Esophagus muscularis mucosa (tissue), 4 donors: ENCODE results near the gene BCL6B. TPM values are rescaled to one million over a fixed set of nuclear protein-coding genes. Genes with fewer than 3 reads are reported as not detected.
A peak's percentile ranks its signal among the peaks of the same experiment; 100 is the strongest.

Source experiments
- DNase-seq: peaks from one replicate; pipeline ENCODE4 v3.0.0-alpha.2; 2017; ENCODE audit errors: extremely low spot score
- H3K27ac ChIP-seq, 4 donors: fragments of 200-600 bp; sonication (generic); replicated peaks in 1 of 4; 1 replicate in 3 of 4; 2 replicates in 1 of 4; pipeline ENCODE4 v1.5.1; 2016 to 2019; ENCODE audit warnings: mild to moderate bottlenecking in 1 of 4
- H3K27me3 ChIP-seq, 4 donors: fragments of 200-600 bp; sonication (generic); one replicate each; pipeline versions ENCODE4 v1.5.1 to v1.6.0; 2016 to 2019
- H3K36me3 ChIP-seq, 4 donors: fragments of 200-600 bp; sonication (generic); one replicate each; pipeline ENCODE4 v1.5.1; 2016 to 2019
- H3K4me1 ChIP-seq, 4 donors: fragments of 200-600 bp; sonication (generic); one replicate each; pipeline ENCODE4 v1.5.1; 2016 to 2019
- H3K4me3 ChIP-seq, 4 donors: fragments of 200-600 bp; sonication (generic); 1 replicate in 2 of 4; 2 replicates in 2 of 4; pipeline ENCODE4 v1.5.1; 2016 to 2019; ENCODE audit warnings: mild to moderate bottlenecking in 4 of 4, moderate library complexity in 1 of 4
- H3K9me3 ChIP-seq, 4 donors: fragments of 200-600 bp; sonication (generic); 1 replicate in 3 of 4; 2 replicates in 1 of 4; pipeline ENCODE4 v1.5.1; 2016 to 2019
- EP300 ChIP-seq: sonication (generic); formaldehyde crosslinking; IDR thresholded peaks from one replicate; pipeline ENCODE4 v1.6.1; 2017; ENCODE audit warnings: antibody characterized with exemption
- POLR2A ChIP-seq: fragments of 450-650 bp; IDR thresholded peaks from one replicate; pipeline ENCODE4 v1.6.1; 2017; ENCODE audit warnings: antibody characterized with exemption, moderate library complexity, mild to moderate bottlenecking, low read depth
- POLR2AphosphoS5 ChIP-seq, 2 donors: sonication (generic); formaldehyde crosslinking; IDR thresholded peaks; one replicate each; pipeline ENCODE4 v1.6.1; 2017; ENCODE audit warnings: antibody characterized with exemption in 2 of 2
- WGBS: methylation state at CpG from one replicate; pipeline ENCODE4 v1.1.5; 2018; 5-methylcytosine and 5-hydroxymethylcytosine counted together
- intact Hi-C: fragments of 100-400 bp; cut with DNase I; formaldehyde crosslinking; loops from one replicate; pipeline ENCODE4 v1.15.1; 2023
- total RNA-seq, 4 donors: library from RNA; depleted of rRNA; stranded (reverse); fragments of >200 nt; gene quantifications; one replicate each; pipeline versions ENCODE4 v1.1.0 to v1.2.1, GENCODE V29; 2016
- TF ChIP-seq, protein P1 (sequence below), 3 experiments: fragments of 200-600 bp in 2 of 3; fragments of 450-650 bp in 1 of 3; sonication (generic) in 2 of 3; IDR thresholded peaks; one replicate each; pipeline ENCODE4 v1.5.1; 2017 to 2019; ENCODE audit warnings: antibody characterized with exemption in 3 of 3, mild to moderate bottlenecking in 2 of 3, moderate library complexity in 1 of 3

BCL6B gene
- total RNA-seq, 4 donors from 2014 or later = 0.83 to 5.0 (median 3.2) TPM

GRCh38 chr17:6996256-6997011, 26.4 kb upstream of the BCL6B start:
- peaks cover 8 to 18% (median 16%) of the 10 kb centered on the region in 4 donors for H3K4me1 ChIP-seq
- no peak for TF ChIP-seq EP300
- TF ChIP-seq, protein P1, sequence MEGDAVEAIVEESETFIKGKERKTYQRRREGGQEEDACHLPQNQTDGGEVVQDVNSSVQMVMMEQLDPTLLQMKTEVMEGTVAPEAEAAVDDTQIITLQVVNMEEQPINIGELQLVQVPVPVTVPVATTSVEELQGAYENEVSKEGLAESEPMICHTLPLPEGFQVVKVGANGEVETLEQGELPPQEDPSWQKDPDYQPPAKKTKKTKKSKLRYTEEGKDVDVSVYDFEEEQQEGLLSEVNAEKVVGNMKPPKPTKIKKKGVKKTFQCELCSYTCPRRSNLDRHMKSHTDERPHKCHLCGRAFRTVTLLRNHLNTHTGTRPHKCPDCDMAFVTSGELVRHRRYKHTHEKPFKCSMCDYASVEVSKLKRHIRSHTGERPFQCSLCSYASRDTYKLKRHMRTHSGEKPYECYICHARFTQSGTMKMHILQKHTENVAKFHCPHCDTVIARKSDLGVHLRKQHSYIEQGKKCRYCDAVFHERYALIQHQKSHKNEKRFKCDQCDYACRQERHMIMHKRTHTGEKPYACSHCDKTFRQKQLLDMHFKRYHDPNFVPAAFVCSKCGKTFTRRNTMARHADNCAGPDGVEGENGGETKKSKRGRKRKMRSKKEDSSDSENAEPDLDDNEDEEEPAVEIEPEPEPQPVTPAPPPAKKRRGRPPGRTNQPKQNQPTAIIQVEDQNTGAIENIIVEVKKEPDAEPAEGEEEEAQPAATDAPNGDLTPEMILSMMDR (IDR thresholded peaks at IDR 0.05) = no peak
- TF ChIP-seq POLR2A = no peak
- no peak for TF ChIP-seq POLR2AphosphoS5 (IDR thresholded peaks at IDR 0.05)
- peaks cover 0 to 26% (median 0%) of the 10 kb centered on the region in 4 donors for H3K27me3 ChIP-seq
- H3K36me3 ChIP-seq = peaks cover 14 to 44% (median 36%) of the 10 kb centered on the region in 4 donors
- no peak overlapping the region for H3K27ac ChIP-seq
- H3K4me3 ChIP-seq = peak overlapping the region; percentile 43 to 55 (median 47)
- 69% methylated on average over 26 of the region's 58 CpGs for WGBS
- no peaks in the 10 kb centered on the region for H3K9me3 ChIP-seq
- intact Hi-C loops = no loop called here
- DNase-seq = no peak

DNA sequence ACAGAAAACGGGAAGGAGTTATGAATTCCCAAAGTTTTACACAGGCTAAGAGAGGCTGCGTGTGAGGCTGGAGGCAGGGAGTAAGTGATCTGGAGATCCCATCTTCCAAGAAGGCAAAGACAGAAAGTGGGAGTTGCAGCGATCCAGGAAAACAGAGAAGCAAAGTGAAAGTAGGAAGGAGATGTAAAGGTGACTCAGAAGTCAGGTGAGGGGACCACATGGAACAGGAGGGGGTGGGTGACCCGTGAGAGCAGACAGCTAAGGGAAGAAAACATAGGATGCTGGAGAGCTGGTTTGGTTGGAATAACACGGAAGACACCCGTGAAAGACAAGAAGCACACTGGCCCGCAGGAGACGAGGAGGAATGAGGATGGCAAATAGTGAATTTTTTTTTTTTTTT, 25.7 kb upstream of the BCL6B start:
- peaks cover 17 to 51% (median 44%) of the 10 kb centered on the region in 4 donors for H3K36me3 ChIP-seq
- no peaks in the 10 kb centered on the region for H3K9me3 ChIP-seq
- no peak for DNase-seq
- no peak overlapping the region for H3K27ac ChIP-seq
- peaks cover 0 to 21% (median 0%) of the 10 kb centered on the region in 4 donors for H3K27me3 ChIP-seq
- intact Hi-C loops = no loop called here
- peaks cover 8 to 18% (median 16%) of the 10 kb centered on the region in 4 donors for H3K4me1 ChIP-seq
- no peak overlapping the region for H3K4me3 ChIP-seq
- TF ChIP-seq POLR2AphosphoS5 (IDR thresholded peaks at IDR 0.05) = no peak
- TF ChIP-seq POLR2A = no peak
- no peak for TF ChIP-seq EP300
- TF ChIP-seq, protein P1 (IDR thresholded peaks at IDR 0.05) = no peak
- 91% methylated on average over 8 of the region's 8 CpGs for WGBS

GRCh38 chr17:6998855-6999508, 23.9 kb upstream of the BCL6B start:
- 87% methylated on average over 11 of the region's 11 CpGs for WGBS
- intact Hi-C loops = no loop called here
- TF ChIP-seq EP300 (no peak), POLR2AphosphoS5 (IDR thresholded peaks at IDR 0.05) (no peak), POLR2A (no peak)
- TF ChIP-seq, protein P1 (IDR thresholded peaks at IDR 0.05) = no peak
- Histone ChIP-seq H3K4me1 (peaks cover 8 to 18% (median 16%) of the 10 kb centered on the region in 4 donors), H3K27ac (no peak overlapping the region), H3K4me3 (no peak overlapping the region), H3K27me3 (peaks cover 0 to 17% (median 0%) of the 10 kb centered on the region in 4 donors), H3K9me3 (no peaks in the 10 kb centered on the region), H3K36me3 (peaks cover 30 to 66% (median 57%) of the 10 kb centered on the region in 4 donors)
- no peak for DNase-seq

DNA sequence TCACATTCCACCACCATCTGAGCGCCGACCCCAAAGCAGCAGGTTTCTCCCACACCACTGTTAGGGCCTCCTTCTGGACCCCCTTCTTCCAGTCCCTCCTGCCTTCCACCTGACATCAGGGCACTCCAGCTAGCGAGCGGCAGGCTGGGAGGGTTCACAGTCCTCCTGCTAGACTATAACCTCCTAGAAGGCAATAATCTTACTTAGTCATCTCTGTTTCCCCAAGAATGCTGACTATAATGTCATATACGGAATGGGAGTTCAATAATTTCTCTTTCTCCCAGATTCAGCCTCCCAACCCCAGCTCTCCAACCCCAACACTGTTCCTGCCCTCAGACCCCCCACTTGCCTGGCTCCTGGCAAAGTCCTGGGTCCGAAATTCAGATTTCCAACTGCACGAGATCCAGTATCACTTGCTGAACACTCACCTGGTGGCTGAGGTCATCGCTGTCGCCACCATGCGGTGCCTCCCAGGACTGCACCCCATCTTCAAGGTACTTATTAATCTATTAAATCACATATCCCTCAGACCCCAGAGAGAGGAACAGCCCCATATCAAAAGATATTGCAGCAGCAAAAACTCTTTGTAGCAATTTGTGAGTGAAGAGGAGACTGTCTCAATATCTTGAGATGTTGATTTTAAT, 21.4 kb upstream of the BCL6B start:
- no peak for DNase-seq
- no peaks in the 10 kb centered on the region for H3K27me3 ChIP-seq
- 63% methylated on average over 9 of the region's 10 CpGs for WGBS
- H3K36me3 ChIP-seq = peaks cover 30 to 69% (median 61%) of the 10 kb centered on the region in 4 donors
- no peak overlapping the region for H3K4me3 ChIP-seq
- intact Hi-C loops = loop anchor here (5.0 to 10.0 kb wide), 2 partner anchors 157 to 334 kb away; no protein-coding TSS in a partner anchor
- H3K27ac ChIP-seq = no peak overlapping the region
- TF ChIP-seq POLR2A = no peak
- TF ChIP-seq, protein P1 (IDR thresholded peaks at IDR 0.05) = peak; percentile 16 to 46 (median 30)
- no peaks in the 10 kb centered on the region for H3K9me3 ChIP-seq
- peaks cover 0 to 5% (median 1%) of the 10 kb centered on the region in 4 donors for H3K4me1 ChIP-seq
